ENCODE data around the gene LRRC2.

GRCh38 chr3:46479696-46480095 lies 86.4 kb downstream of the LRRC2 start:
- no peak for TF ChIP-seq CTCF (IDR thresholded peaks at IDR 0.05)
- TF ChIP-seq POLR2A (IDR thresholded peaks at IDR 0.05) = no peak
